MCF 10A (cell line): ENCODE results near the gene NPTX2. TPM values are rescaled to one million over a fixed set of nuclear protein-coding genes. Genes with fewer than 3 reads are reported as not detected.

ENCODE experiments used
- BruUV-seq: library from RNA; stranded (reverse); fragments of 400-500 nt; replicated peaks from 2 replicates; lab custom pipeline; 2021; lab: Mats Ljungman, UMichigan
- CTCF ChIA-PET: fragments of 300-600 bp; sonication (Branson Sonifier 250); formaldehyde crosslinking; extraction: SDS; loops from one replicate; lab custom pipeline; 2021; ENCODE audit warnings: antibody characterized with exemption, inconsistent platforms; lab: Yijun Ruan, JAX
- POLR2A ChIA-PET: fragments of 300-600, 350-650 bp; sonication (Branson Sonifier 250); formaldehyde crosslinking; extraction: SDS; loops from one replicate; lab custom pipeline; 2020; ENCODE audit warnings: antibody characterized with exemption, inconsistent platforms; lab: Yijun Ruan, JAX
- DNase-seq: peaks from one replicate; pipeline ENCODE4 v3.0.0-alpha.2; 2018; ENCODE audit not compliant: unreplicated experiment
- H3K27ac Mint-ChIP-seq: one replicate; pipeline ENCODE4 v1.8.0; 2022; ENCODE audit warnings: mild to moderate bottlenecking, low read depth, mixed read lengths; ENCODE audit not compliant: unreplicated experiment
- H3K27me3 Mint-ChIP-seq: one replicate; pipeline ENCODE4 v1.8.0; 2022; ENCODE audit warnings: mixed read lengths; ENCODE audit not compliant: insufficient read depth, unreplicated experiment
- H3K36me3 Mint-ChIP-seq: one replicate; pipeline ENCODE4 v1.8.0; 2022; ENCODE audit warnings: mild to moderate bottlenecking, moderate library complexity, mixed read lengths; ENCODE audit not compliant: insufficient read depth, unreplicated experiment
- H3K4me1 Mint-ChIP-seq: one replicate; pipeline ENCODE4 v1.8.0; 2022; ENCODE audit warnings: mixed read lengths; ENCODE audit not compliant: insufficient read depth, unreplicated experiment
- H3K4me3 Mint-ChIP-seq: one replicate; pipeline ENCODE4 v1.8.0; 2022; ENCODE audit warnings: mild to moderate bottlenecking, moderate library complexity, mixed read lengths; ENCODE audit not compliant: unreplicated experiment
- H3K9me3 Mint-ChIP-seq: one replicate; pipeline ENCODE4 v1.8.0; 2022; ENCODE audit warnings: mixed read lengths; ENCODE audit not compliant: unreplicated experiment
- intact Hi-C: fragments of 100-400 bp; cut with micrococcal nuclease; formaldehyde crosslinking; loops from 2 replicates; pipeline ENCODE4 v1.14.1; 2022
- total RNA-seq: library from RNA; stranded (reverse); gene quantifications from 2 replicates; pipeline ENCODE4 v1.2.3, GENCODE V29; 2022
- TF ChIP-seq, protein P1 (sequence below): fragments of 200-600 bp; IDR thresholded peaks from one replicate; pipeline ENCODE4 v1.8.0; 2022; ENCODE audit warnings: antibody characterized with exemption, mild to moderate bottlenecking; ENCODE audit not compliant: unreplicated experiment

The NPTX2 gene
- total RNA-seq, 1 experiment from 2014 or later, result not detected

- no peak for DNase-seq
- no peak overlapping the region for H3K27ac Mint-ChIP-seq
- POLR2A ChIA-PET, result no interaction called here
- intact Hi-C loops, result no loop called here
- CTCF ChIA-PET, result no interaction called here
- H3K4me3 Mint-ChIP-seq, result no peak overlapping the region
- H3K4me1 Mint-ChIP-seq, result no peaks in the 10 kb centered on the region
- peaks cover 12% of the 10 kb centered on the region for H3K27me3 Mint-ChIP-seq
- no TSS peak for BruUV-seq
- no peaks in the 10 kb centered on the region for H3K36me3 Mint-ChIP-seq
- H3K9me3 Mint-ChIP-seq, result peaks cover 10% of the 10 kb centered on the region
- TF ChIP-seq, protein P1, sequence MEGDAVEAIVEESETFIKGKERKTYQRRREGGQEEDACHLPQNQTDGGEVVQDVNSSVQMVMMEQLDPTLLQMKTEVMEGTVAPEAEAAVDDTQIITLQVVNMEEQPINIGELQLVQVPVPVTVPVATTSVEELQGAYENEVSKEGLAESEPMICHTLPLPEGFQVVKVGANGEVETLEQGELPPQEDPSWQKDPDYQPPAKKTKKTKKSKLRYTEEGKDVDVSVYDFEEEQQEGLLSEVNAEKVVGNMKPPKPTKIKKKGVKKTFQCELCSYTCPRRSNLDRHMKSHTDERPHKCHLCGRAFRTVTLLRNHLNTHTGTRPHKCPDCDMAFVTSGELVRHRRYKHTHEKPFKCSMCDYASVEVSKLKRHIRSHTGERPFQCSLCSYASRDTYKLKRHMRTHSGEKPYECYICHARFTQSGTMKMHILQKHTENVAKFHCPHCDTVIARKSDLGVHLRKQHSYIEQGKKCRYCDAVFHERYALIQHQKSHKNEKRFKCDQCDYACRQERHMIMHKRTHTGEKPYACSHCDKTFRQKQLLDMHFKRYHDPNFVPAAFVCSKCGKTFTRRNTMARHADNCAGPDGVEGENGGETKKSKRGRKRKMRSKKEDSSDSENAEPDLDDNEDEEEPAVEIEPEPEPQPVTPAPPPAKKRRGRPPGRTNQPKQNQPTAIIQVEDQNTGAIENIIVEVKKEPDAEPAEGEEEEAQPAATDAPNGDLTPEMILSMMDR, result no peak
Measured at GRCh38 chr7:98573816-98574215, 43.3 kb upstream of the NPTX2 start.

DNA sequence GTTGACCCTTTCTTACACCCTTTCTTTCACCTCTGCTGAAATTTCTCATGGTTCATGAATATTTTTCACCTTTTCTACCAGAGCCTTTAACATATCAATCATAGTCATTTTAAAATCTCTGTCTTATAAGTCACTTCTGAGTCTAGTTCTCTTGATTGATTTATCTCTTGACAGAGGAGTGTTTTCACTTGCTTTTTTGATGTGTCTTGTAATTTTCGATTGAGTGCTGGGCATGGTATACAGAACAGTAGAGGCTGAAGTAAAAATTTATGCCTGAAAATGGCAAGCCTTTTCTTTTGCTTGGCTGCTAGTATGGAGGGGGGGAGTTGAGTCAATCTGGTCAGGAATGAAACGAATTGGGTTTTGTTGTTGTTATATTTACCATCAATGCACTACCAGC is 41.2 kb upstream of the NPTX2 start:
- H3K27ac Mint-ChIP-seq, result no peak overlapping the region
- ChIA-PET POLR2A (interaction anchor here (0.8 kb wide), 1 partner anchor 12 kb away, joined by 3 read pairs; no protein-coding TSS in a partner anchor), CTCF (no interaction called here)
- TF ChIP-seq, protein P1, result no peak
- H3K4me3 Mint-ChIP-seq, result no peak overlapping the region
- intact Hi-C loops, result no loop called here
- H3K36me3 Mint-ChIP-seq, result no peaks in the 10 kb centered on the region
- no peak for DNase-seq
- no TSS peak for BruUV-seq
- peaks cover 10% of the 10 kb centered on the region for H3K9me3 Mint-ChIP-seq
- no peaks in the 10 kb centered on the region for H3K4me1 Mint-ChIP-seq
- H3K27me3 Mint-ChIP-seq, result peaks cover 22% of the 10 kb centered on the region

GRCh38 chr7:98584830-98585229 is 32.3 kb upstream of the NPTX2 start:
- CTCF ChIA-PET, result no interaction called here
- Mint-ChIP-seq H3K4me3 (no peak overlapping the region), H3K27me3 (peaks cover 62% of the 10 kb centered on the region), H3K9me3 (peaks cover 11% of the 10 kb centered on the region), H3K27ac (no peak overlapping the region), H3K36me3 (peaks cover 6% of the 10 kb centered on the region), H3K4me1 (no peaks in the 10 kb centered on the region)
- POLR2A ChIA-PET, result no interaction called here
- TF ChIP-seq, protein P1, result no peak
- no TSS peak for BruUV-seq
- no peak for DNase-seq
- intact Hi-C loops, result no loop called here

- H3K4me1 Mint-ChIP-seq, result no peaks in the 10 kb centered on the region
- no peaks in the 10 kb centered on the region for H3K36me3 Mint-ChIP-seq
- DNase-seq, result no peak
- H3K9me3 Mint-ChIP-seq, result no peaks in the 10 kb centered on the region
- CTCF ChIA-PET, result no interaction called here
- no peak overlapping the region for H3K4me3 Mint-ChIP-seq
- TF ChIP-seq, protein P1, result no peak
- H3K27me3 Mint-ChIP-seq, result peaks cover 44% of the 10 kb centered on the region
- POLR2A ChIA-PET, result interaction anchor here (1.4 kb wide), 1 partner anchor 23 kb away, joined by 4 read pairs; no protein-coding TSS in a partner anchor
- H3K27ac Mint-ChIP-seq, result no peak overlapping the region
- BruUV-seq, result no TSS peak
- intact Hi-C loops, result no loop called here
Measured at GRCh38 chr7:98591926-98592325, 25.2 kb upstream of the NPTX2 start.
